Colonic mucosa (tissue), 4 donors: ENCODE measurements around the gene CADM2. TPM values are rescaled to one million over a fixed set of nuclear protein-coding genes. Genes with fewer than 3 reads are reported as not detected.

Experiments used
- DNase-seq: peaks from one replicate; pipeline ENCODE4 v3.0.0-alpha.2; 2020
- H3K27ac ChIP-seq: fragments of 200-600 bp; one replicate; pipeline ENCODE4 v1.8.0; 2021
- H3K27me3 ChIP-seq: fragments of 200-600 bp; one replicate; pipeline ENCODE4 v1.8.0; 2021
- H3K36me3 ChIP-seq: fragments of 200-600 bp; one replicate; pipeline ENCODE4 v1.8.0; 2021
- H3K4me1 ChIP-seq: fragments of 200-600 bp; one replicate; pipeline ENCODE4 v1.8.0; 2021; ENCODE audit warnings: mild to moderate bottlenecking
- H3K4me3 ChIP-seq: fragments of 200-600 bp; one replicate; pipeline ENCODE4 v1.8.0; 2021
- H3K9ac ChIP-seq, 2 donors: one replicate each; pipeline ENCODE4 v1.7.0; 2013; ENCODE audit warnings: control low read depth in 2 of 2, low read depth in 2 of 2, low read length in 2 of 2
- H3K9me3 ChIP-seq: fragments of 200-600 bp; one replicate; pipeline ENCODE4 v1.8.0; 2021
- intact Hi-C: fragments of 100-400 bp; cut with DNase I; formaldehyde crosslinking; loops from one replicate; pipeline ENCODE4 v1.14.1; 2022
- total RNA-seq, 2 donors: library from RNA; stranded (reverse); fragmentation: NEBNext Ultra II Directional in 1 of 2; extraction: Animal tissue kit (Norgen Biotek cat#: 25700) in 1 of 2; gene quantifications; one replicate each; pipeline ENCODE4 v1.2.1, GENCODE V29; 2021
- TF ChIP-seq, protein P1 (sequence below): fragments of 200-600 bp; IDR thresholded peaks from one replicate; pipeline ENCODE4 v1.8.0; 2022; ENCODE audit warnings: antibody characterized with exemption, mild to moderate bottlenecking
- donor health status: healthy.
- donor health status: DM: no; HTN: no; CAD: no.
- donor health status: DM: no; HTN: no; CAD: no.

The CADM2 gene
- total RNA-seq, 2 donors from 2014 or later = 1.2 to 2.8 TPM

DNA sequence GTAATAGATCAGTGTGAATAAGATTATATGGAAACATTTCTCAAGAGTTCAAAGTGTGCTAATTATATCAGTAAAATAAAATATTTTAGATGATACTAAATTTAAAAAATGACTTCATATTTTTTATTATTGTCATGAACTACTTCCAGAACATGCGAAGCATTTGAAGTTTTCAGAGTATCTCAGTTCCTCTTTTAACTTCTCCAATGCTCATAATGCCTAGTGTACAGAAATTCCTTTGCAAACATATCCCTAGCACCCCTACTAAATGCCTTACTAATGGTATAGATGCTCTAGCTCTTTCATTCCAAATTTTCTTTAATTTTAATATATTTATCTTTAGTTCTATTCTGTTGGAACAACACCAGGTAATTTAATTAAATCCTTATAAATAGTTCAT, 580.4 kb downstream of the CADM2 start:
- DNase-seq = no peak
- H3K4me3 ChIP-seq = no peak overlapping the region
- H3K4me1 ChIP-seq = no peaks in the 10 kb centered on the region
- intact Hi-C loops = no loop called here
- H3K9ac ChIP-seq = no peak overlapping the region
- no peak overlapping the region for H3K27ac ChIP-seq
- H3K9me3 ChIP-seq = no peaks in the 10 kb centered on the region
- TF ChIP-seq, protein P1, sequence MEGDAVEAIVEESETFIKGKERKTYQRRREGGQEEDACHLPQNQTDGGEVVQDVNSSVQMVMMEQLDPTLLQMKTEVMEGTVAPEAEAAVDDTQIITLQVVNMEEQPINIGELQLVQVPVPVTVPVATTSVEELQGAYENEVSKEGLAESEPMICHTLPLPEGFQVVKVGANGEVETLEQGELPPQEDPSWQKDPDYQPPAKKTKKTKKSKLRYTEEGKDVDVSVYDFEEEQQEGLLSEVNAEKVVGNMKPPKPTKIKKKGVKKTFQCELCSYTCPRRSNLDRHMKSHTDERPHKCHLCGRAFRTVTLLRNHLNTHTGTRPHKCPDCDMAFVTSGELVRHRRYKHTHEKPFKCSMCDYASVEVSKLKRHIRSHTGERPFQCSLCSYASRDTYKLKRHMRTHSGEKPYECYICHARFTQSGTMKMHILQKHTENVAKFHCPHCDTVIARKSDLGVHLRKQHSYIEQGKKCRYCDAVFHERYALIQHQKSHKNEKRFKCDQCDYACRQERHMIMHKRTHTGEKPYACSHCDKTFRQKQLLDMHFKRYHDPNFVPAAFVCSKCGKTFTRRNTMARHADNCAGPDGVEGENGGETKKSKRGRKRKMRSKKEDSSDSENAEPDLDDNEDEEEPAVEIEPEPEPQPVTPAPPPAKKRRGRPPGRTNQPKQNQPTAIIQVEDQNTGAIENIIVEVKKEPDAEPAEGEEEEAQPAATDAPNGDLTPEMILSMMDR = no peak
- H3K27me3 ChIP-seq = no peaks in the 10 kb centered on the region
- H3K36me3 ChIP-seq = no peaks in the 10 kb centered on the region

DNA sequence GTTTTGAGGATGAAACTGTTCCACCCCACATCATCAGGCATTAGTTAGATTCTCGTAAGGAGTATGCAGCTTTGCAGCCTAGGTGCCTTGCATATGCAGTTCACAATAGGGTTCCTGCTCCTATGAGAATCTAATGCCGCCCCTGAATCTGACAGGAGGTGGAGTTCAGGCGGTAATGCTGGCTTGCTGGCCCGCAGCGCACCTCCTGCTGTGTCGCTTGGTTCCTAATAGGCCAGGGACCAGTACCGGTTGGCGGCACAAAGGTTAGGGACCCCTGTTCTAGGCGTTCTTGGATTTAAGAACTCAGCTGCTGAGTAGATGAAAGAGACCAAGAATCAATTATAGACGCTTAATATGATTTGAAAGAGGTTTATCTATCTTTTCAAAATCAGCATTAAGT, 595.4 kb downstream of the CADM2 start:
- no peak overlapping the region for H3K9ac ChIP-seq
- no peaks in the 10 kb centered on the region for H3K27me3 ChIP-seq
- no peaks in the 10 kb centered on the region for H3K4me1 ChIP-seq
- no peak overlapping the region for H3K4me3 ChIP-seq
- TF ChIP-seq, protein P1 = no peak
- no peak overlapping the region for H3K27ac ChIP-seq
- H3K9me3 ChIP-seq = no peaks in the 10 kb centered on the region
- no peak for DNase-seq
- H3K36me3 ChIP-seq = no peaks in the 10 kb centered on the region
- intact Hi-C loops = no loop called here

DNA sequence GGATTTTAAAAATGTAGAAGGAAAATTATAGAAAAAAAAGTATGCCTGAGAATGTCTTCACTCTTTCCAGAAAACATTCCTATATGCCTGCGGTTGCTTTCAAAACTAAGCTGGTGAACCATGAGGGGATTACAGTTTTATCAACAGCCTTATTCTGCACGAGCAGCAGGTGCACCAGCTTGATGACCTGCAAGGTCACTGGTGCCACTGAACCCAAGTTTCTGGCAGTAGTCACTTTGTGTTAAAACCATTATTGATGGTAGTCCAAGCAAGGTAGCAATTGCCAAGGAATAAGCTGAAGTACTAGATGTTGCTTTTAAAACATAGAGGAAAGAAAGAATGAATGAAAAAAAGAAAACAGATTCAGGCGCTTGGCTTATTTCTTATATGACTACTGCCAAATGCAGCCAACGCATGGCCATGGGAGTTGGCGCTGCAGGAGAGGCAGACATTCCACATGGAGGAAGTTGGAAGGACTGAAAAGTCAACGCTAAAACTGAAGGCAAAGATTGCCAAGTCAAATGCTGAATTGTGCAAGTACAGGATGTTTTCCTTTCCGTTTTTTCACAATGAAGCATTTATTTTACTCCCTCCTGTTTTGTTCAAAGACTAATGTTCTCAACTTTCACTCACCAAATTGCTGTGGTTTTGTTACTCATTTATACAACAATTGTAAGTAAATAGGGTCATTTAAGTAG, 601.4 kb downstream of the CADM2 start:
- Histone ChIP-seq H3K27ac (no peak overlapping the region), H3K9ac (no peak overlapping the region), H3K27me3 (no peaks in the 10 kb centered on the region), H3K36me3 (no peaks in the 10 kb centered on the region), H3K9me3 (no peaks in the 10 kb centered on the region), H3K4me3 (no peak overlapping the region), H3K4me1 (no peaks in the 10 kb centered on the region)
- intact Hi-C loops = no loop called here
- TF ChIP-seq, protein P1 = no peak
- DNase-seq = no peak

DNA sequence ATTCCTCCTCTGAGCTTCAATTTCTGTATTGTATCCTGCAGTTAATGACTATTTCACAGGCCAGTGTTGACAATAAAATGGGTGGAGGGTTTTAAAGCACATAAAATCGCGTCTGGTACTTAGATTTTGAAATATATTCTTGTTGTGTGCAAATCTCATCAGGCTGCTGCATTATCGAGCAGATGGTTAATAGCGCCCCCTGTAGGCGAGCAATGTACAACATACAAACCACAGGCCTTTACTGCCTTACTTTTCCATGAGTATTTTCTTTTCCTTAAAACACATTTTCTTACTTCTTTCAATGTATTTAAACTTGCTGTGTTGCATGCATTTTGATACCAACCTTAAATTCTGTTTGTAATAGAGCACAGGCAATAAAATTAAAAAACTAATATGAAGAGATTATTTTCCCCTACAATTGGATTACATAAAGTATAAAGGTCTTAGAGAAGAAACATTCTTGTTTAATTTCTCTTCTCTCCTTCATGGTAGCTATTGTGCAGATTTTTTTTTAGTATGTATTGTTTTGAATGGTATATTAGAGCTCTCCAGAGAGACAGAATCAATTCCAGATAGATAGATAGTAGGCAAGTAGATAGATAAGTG, 608.4 kb downstream of the CADM2 start:
- TF ChIP-seq, protein P1 = peak; percentile 52
- Histone ChIP-seq H3K9ac (no peak overlapping the region), H3K27ac (no peak overlapping the region), H3K9me3 (no peaks in the 10 kb centered on the region), H3K4me3 (no peak overlapping the region), H3K36me3 (no peaks in the 10 kb centered on the region), H3K27me3 (no peaks in the 10 kb centered on the region), H3K4me1 (no peaks in the 10 kb centered on the region)
- DNase-seq = peak; percentile 42
- intact Hi-C loops = no loop called here

DNA sequence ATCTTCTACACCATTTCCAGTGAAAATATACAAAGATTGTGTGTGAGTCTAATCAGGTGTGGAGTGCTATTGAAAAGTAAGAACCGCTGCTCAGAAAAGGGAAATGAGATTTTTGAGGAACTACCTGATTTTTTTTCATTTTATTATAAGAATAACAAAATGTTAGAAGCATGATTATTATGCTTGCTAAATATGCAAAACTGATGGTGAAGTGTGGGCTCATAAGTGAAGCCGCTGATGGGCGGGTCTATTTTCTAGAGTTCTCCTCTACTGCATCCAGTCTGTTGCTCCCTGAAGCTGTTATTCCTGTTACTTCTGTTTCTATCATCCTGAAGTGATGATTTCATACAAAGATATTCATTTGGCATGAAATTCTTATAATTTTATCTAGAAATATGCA, 612.0 kb downstream of the CADM2 start:
- H3K27ac ChIP-seq = no peak overlapping the region
- TF ChIP-seq, protein P1 = no peak
- no peak overlapping the region for H3K9ac ChIP-seq
- no peak for DNase-seq
- no peak overlapping the region for H3K4me3 ChIP-seq
- no peaks in the 10 kb centered on the region for H3K9me3 ChIP-seq
- no peaks in the 10 kb centered on the region for H3K4me1 ChIP-seq
- intact Hi-C loops = no loop called here
- H3K27me3 ChIP-seq = no peaks in the 10 kb centered on the region
- no peaks in the 10 kb centered on the region for H3K36me3 ChIP-seq
